ENCODE results near the gene ELL2. TPM values are rescaled to one million over a fixed set of nuclear protein-coding genes. Genes with fewer than 3 reads are reported as not detected.

The ELL2 gene
- total RNA-seq, 4 donors from 2014 or later, result 32.4 to 50.3 (median 45.1) TPM

GRCh38 chr5:95895251-95895650, 66.4 kb downstream of the ELL2 start:
- DNase-seq (ENCODE audit: low spot score in 2 of 2), result no peak
- no peak for TF ChIP-seq POLR2A (IDR thresholded peaks at IDR 0.05)
- no peak for TF ChIP-seq CTCF (IDR thresholded peaks at IDR 0.05)
- 84 to 89% methylated on average over 3 of the region's 3 CpGs for WGBS, 2 donors
- H3K4me3 ChIP-seq (ENCODE audit: low read depth, poor library complexity, severe bottlenecking), result no peak overlapping the region
- intact Hi-C loops (cut with DNase I; ENCODE audit: low total_unique reads), result no loop called here

- TF ChIP-seq CTCF (IDR thresholded peaks at IDR 0.05) (no peak), POLR2A (IDR thresholded peaks at IDR 0.05) (no peak)
- H3K4me3 ChIP-seq (ENCODE audit: low read depth, poor library complexity, severe bottlenecking), result no peak overlapping the region
- intact Hi-C loops (cut with DNase I; ENCODE audit: low total_unique reads), result no loop called here
- WGBS, 2 donors, result 90 to 91% methylated on average over 5 of the region's 5 CpGs
- no peak for DNase-seq (ENCODE audit: low spot score in 2 of 2)
Measured at GRCh38 chr5:95892784-95893354, 68.8 kb downstream of the ELL2 start.

GRCh38 chr5:95891499-95891898, 70.2 kb downstream of the ELL2 start:
- H3K4me3 ChIP-seq (ENCODE audit: low read depth, poor library complexity, severe bottlenecking), result no peak overlapping the region
- TF ChIP-seq CTCF (IDR thresholded peaks at IDR 0.05) (no peak), POLR2A (IDR thresholded peaks at IDR 0.05) (no peak)
- 89 to 92% methylated on average over 2 of the region's 2 CpGs for WGBS, 2 donors
- no peak for DNase-seq (ENCODE audit: low spot score in 2 of 2)
- intact Hi-C loops (cut with DNase I; ENCODE audit: low total_unique reads), result no loop called here

- 86 to 88% methylated on average over 1 of the region's 1 CpG for WGBS, 2 donors
- H3K4me3 ChIP-seq (ENCODE audit: low read depth, poor library complexity, severe bottlenecking), result no peak overlapping the region
- intact Hi-C loops (cut with DNase I; ENCODE audit: low total_unique reads), result no loop called here
- DNase-seq (ENCODE audit: low spot score in 2 of 2), result no peak
- TF ChIP-seq CTCF (IDR thresholded peaks at IDR 0.05) (no peak), POLR2A (IDR thresholded peaks at IDR 0.05) (no peak)
Measured at GRCh38 chr5:95889076-95889475, 72.6 kb downstream of the ELL2 start.

- no peak overlapping the region for H3K4me3 ChIP-seq (ENCODE audit: low read depth, poor library complexity, severe bottlenecking)
- WGBS, 2 donors, result 90 to 95% methylated on average over 5 of the region's 5 CpGs
- intact Hi-C loops (cut with DNase I; ENCODE audit: low total_unique reads), result no loop called here
- TF ChIP-seq POLR2A (IDR thresholded peaks at IDR 0.05) (no peak), CTCF (IDR thresholded peaks at IDR 0.05) (no peak)
- no peak for DNase-seq (ENCODE audit: low spot score in 2 of 2)
Measured at GRCh38 chr5:95887977-95888376, 73.7 kb downstream of the ELL2 start.
